Stimulated activated CD8-positive, alpha-beta memory T cell treated with anti-CD3 and anti-CD28 coated beads, Interleukin-15, amount 100 ng/mL, for 1 hour (primary cell): Measurements from ENCODE around the gene NEDD4.

Experiments used
- DNase-seq: peaks from one replicate; pipeline ENCODE4 v3.0.0-alpha.2; 2020; ENCODE audit warnings: low read depth

Gene NEDD4

GRCh38 chr15:55778932-55779331 lies 214.5 kb downstream of the NEDD4 start:
- DNase-seq, result no peak
